ENCODE data around the gene SLC9A5.
A peak's percentile ranks its signal among the peaks of the same experiment; 100 is the strongest.

The SLC9A5 gene

GRCh38 chr16:67213197-67214019, 35.4 kb upstream of the SLC9A5 start:
- no peak for DNase-seq (ENCODE audit: low read depth in 2 of 2)

- no peak for DNase-seq (ENCODE audit: low read depth in 2 of 2)
These were observed 33.1 kb upstream of the SLC9A5 start for GRCh38 chr16:67215706-67216105.

GRCh38 chr16:67216612-67217490, 31.9 kb upstream of the SLC9A5 start:
- DNase-seq (ENCODE audit: low read depth in 2 of 2): no peak

GRCh38 chr16:67223992-67224391, 24.8 kb upstream of the SLC9A5 start:
- DNase-seq (ENCODE audit: low read depth in 2 of 2): no peak

- no peak for DNase-seq (ENCODE audit: low read depth in 2 of 2)
These were observed 22.4 kb upstream of the SLC9A5 start for GRCh38 chr16:67226295-67226803.

GRCh38 chr16:67226804-67227566, 21.8 kb upstream of the SLC9A5 start, which contains the start of gene TMEM208:
TSS of gene TMEM208 (plus strand) at chr16:67227130. CDS start at chr16:67227219, 89 bp downstream.
- peak; percentile 98 for DNase-seq (ENCODE audit: low read depth in 2 of 2)

GRCh38 chr16:67227567-67227921, 21.2 kb upstream of the SLC9A5 start:
- DNase-seq (ENCODE audit: low read depth in 2 of 2): no peak

- DNase-seq (ENCODE audit: low read depth in 2 of 2): no peak
These were observed 20.6 kb upstream of the SLC9A5 start for GRCh38 chr16:67228034-67228785.

GRCh38 chr16:67228905-67229304, 19.9 kb upstream of the SLC9A5 start:
- DNase-seq (ENCODE audit: low read depth in 2 of 2): no peak

GRCh38 chr16:67229906-67230808, 18.6 kb upstream of the SLC9A5 start:
- no peak for DNase-seq (ENCODE audit: low read depth in 2 of 2)

- no peak for DNase-seq (ENCODE audit: low read depth in 2 of 2)
These were observed 17.7 kb upstream of the SLC9A5 start for GRCh38 chr16:67230809-67231660.

GRCh38 chr16:67233596-67233995, 15.2 kb upstream of the SLC9A5 start:
- DNase-seq (ENCODE audit: low read depth in 2 of 2): no peak

- no peak for DNase-seq (ENCODE audit: low read depth in 2 of 2)
These were observed 14.6 kb upstream of the SLC9A5 start for GRCh38 chr16:67234180-67234597.

- no peak for DNase-seq (ENCODE audit: low read depth in 2 of 2)
These were observed 12.8 kb upstream of the SLC9A5 start for GRCh38 chr16:67235816-67236562.

- DNase-seq (ENCODE audit: low read depth in 2 of 2): peak; percentile 75
These were observed 12.0 kb upstream of the SLC9A5 start for GRCh38 chr16:67236563-67237395.

- DNase-seq (ENCODE audit: low read depth in 2 of 2): no peak
These were observed 11.1 kb upstream of the SLC9A5 start for GRCh38 chr16:67237396-67238277.

- no peak for DNase-seq (ENCODE audit: low read depth in 2 of 2)
These were observed 10.6 kb upstream of the SLC9A5 start for GRCh38 chr16:67238278-67238575.
